ENCODE results near the gene ZNG1A.
"Not testable (repeated sequence)": the region's sequence is repeated elsewhere in the genome, so short reads cannot be mapped to it uniquely, and the experiment has no call there.

ZNG1A gene

DNA sequence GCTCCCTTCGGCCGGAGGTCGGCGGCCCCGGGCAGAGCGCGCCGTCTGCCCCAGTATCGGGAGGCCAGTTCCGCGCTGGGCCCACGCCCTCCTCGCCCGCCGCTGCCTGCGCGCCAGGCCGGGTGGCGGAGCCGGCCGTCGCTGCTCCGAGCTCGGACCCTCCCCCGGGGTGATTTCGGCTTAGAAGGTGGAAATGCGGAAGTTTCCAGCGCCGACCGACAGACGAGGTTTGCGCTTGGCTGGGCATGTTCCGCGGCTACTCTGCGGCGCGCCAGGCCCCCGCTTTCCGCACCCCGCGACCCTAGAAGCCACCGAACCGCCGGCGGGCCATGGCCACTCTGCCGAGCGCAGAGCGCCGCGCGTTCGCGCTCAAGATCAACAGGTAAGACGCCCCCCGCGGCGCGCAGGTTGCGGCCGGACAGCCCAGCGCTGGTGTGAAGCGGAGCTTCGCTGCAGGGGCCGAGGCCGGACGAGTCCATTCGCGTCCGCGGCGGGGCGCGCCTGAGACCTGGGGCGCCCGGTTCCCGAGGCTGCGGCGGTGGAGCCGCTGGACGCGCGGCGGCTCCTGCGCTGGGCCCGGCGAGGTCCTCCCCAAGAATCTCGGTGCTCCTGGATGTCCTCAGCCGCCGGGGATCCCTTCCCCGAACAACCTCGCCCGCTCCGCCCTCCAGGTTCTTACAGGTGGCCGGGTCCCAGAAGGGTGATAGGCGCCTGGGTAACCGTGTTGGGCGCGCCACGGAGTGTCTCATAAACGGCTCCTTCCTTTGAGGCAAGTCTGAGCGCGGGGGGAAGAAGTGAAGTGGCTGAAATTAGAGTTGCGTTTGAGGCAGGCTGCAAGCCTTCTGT, 36.0 kb upstream of the ZNG1A start, which contains the start of gene DOCK8:
TSS of gene DOCK8 (plus strand) at position 218 of the 846 bp plus-strand sequence. CDS start at position 330, 112 bp downstream.
- Histone ChIP-seq H3K9ac (ENCODE audit: low read length) (peak within 1 kb of the TSS; percentile 83), H3K4me3 (ENCODE audit: low read length) (peak within 1 kb of the TSS; percentile 51), H3K36me3 (ENCODE audit: control insufficient read depth, insufficient read depth, low read length) (no peaks in the 10 kb centered on the region), H3K4me1 (ENCODE audit: control insufficient read depth, insufficient read depth, low read length) (peaks cover 17% of the 10 kb centered on the region), H3K27me3 (ENCODE audit: control insufficient read depth, insufficient read depth, low read length) (no peaks in the 10 kb centered on the region), H3K9me3 (ENCODE audit: control insufficient read depth, low read length) (no peaks in the 10 kb centered on the region)

DNA sequence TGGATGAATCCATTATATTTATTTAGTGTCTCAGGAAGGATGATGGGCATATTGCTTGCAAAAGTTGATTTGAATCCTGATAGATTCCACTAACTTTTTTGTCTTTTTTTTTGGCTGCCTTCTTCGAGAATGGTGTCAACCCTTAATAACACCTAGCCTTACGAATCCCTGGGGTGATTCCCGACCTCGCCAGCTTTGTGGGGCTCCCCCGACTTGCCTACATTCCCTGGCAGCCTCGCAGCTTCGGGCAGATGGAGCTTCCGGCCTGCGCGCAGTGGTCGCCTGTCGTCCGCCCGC, 35.4 kb upstream of the ZNG1A start:
- peaks cover 17% of the 10 kb centered on the region for H3K4me1 ChIP-seq (ENCODE audit: control insufficient read depth, insufficient read depth, low read length)
- no peaks in the 10 kb centered on the region for H3K27me3 ChIP-seq (ENCODE audit: control insufficient read depth, insufficient read depth, low read length)
- peak overlapping the region; percentile 51 for H3K4me3 ChIP-seq (ENCODE audit: low read length)
- H3K9me3 ChIP-seq (ENCODE audit: control insufficient read depth, low read length), result no peaks in the 10 kb centered on the region
- H3K9ac ChIP-seq (ENCODE audit: low read length), result peak overlapping the region; percentile 83
- no peaks in the 10 kb centered on the region for H3K36me3 ChIP-seq (ENCODE audit: control insufficient read depth, insufficient read depth, low read length)

DNA sequence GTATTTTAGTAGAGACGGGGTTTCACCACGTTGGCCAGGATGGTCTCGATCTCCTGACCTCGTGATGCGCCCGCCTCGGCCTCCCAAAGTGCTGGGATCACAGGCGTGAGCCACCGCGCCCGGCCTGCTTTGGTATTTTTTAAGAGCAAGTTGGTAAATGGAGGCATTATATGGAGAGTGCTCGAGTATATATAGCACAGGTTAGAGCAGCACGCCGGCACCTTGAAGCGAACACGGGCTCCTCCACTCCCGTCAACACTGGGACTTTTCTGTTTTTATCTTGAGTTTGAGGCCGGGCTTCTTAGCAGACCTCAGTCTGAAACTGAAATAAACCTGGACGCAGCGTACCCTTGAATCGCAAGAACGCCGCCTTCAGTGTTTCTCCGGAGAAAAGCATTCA, 35.0 kb upstream of the ZNG1A start:
- peaks cover 17% of the 10 kb centered on the region for H3K4me1 ChIP-seq (ENCODE audit: control insufficient read depth, insufficient read depth, low read length)
- H3K36me3 ChIP-seq (ENCODE audit: control insufficient read depth, insufficient read depth, low read length); H3K9me3 ChIP-seq (ENCODE audit: control insufficient read depth, low read length); H3K27me3 ChIP-seq (ENCODE audit: control insufficient read depth, insufficient read depth, low read length): not testable (repeated sequence)
- H3K4me3 ChIP-seq (ENCODE audit: low read length), result peak overlapping the region; percentile 51
- peak overlapping the region; percentile 83 for H3K9ac ChIP-seq (ENCODE audit: low read length)

DNA sequence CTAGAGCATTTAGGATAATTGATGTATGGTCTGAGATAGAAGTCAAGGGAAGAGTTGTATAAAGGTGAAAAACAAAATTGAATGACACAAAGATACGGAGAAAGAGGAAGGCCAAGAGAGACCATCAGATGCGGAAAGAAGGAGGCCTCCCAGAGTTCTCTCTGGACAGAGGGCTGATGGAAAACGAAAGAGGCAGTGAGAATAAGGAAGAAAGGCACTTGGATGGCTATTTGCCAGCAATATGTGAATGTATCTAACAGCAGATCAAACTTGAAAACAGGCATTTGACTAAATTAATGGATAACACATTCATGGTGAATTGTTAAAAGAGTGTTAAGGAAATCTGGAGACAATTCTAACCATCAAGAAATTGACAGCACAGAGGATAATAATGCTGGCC, 33.4 kb upstream of the ZNG1A start:
- H3K9me3 ChIP-seq (ENCODE audit: control insufficient read depth, low read length), result no peaks in the 10 kb centered on the region
- no peak overlapping the region for H3K4me3 ChIP-seq (ENCODE audit: low read length)
- H3K9ac ChIP-seq (ENCODE audit: low read length), result no peak overlapping the region
- H3K4me1 ChIP-seq (ENCODE audit: control insufficient read depth, insufficient read depth, low read length), result peaks cover 17% of the 10 kb centered on the region
- H3K36me3 ChIP-seq (ENCODE audit: control insufficient read depth, insufficient read depth, low read length), result no peaks in the 10 kb centered on the region
- no peaks in the 10 kb centered on the region for H3K27me3 ChIP-seq (ENCODE audit: control insufficient read depth, insufficient read depth, low read length)

- Histone ChIP-seq H3K4me1 (ENCODE audit: control insufficient read depth, insufficient read depth, low read length) (peaks cover 12% of the 10 kb centered on the region), H3K9me3 (ENCODE audit: control insufficient read depth, low read length) (no peaks in the 10 kb centered on the region), H3K27me3 (ENCODE audit: control insufficient read depth, insufficient read depth, low read length) (no peaks in the 10 kb centered on the region), H3K4me3 (ENCODE audit: low read length) (no peak overlapping the region), H3K36me3 (ENCODE audit: control insufficient read depth, insufficient read depth, low read length) (no peaks in the 10 kb centered on the region), H3K9ac (ENCODE audit: low read length) (no peak overlapping the region)
Measured at GRCh38 chr9:211557-211956, 32.7 kb upstream of the ZNG1A start.

GRCh38 chr9:211036-211435, 32.2 kb upstream of the ZNG1A start:
- Histone ChIP-seq H3K9me3 (ENCODE audit: control insufficient read depth, low read length) (no peaks in the 10 kb centered on the region), H3K36me3 (ENCODE audit: control insufficient read depth, insufficient read depth, low read length) (no peaks in the 10 kb centered on the region), H3K9ac (ENCODE audit: low read length) (no peak overlapping the region), H3K4me1 (ENCODE audit: control insufficient read depth, insufficient read depth, low read length) (peaks cover 7% of the 10 kb centered on the region), H3K4me3 (ENCODE audit: low read length) (no peak overlapping the region), H3K27me3 (ENCODE audit: control insufficient read depth, insufficient read depth, low read length) (no peaks in the 10 kb centered on the region)

DNA sequence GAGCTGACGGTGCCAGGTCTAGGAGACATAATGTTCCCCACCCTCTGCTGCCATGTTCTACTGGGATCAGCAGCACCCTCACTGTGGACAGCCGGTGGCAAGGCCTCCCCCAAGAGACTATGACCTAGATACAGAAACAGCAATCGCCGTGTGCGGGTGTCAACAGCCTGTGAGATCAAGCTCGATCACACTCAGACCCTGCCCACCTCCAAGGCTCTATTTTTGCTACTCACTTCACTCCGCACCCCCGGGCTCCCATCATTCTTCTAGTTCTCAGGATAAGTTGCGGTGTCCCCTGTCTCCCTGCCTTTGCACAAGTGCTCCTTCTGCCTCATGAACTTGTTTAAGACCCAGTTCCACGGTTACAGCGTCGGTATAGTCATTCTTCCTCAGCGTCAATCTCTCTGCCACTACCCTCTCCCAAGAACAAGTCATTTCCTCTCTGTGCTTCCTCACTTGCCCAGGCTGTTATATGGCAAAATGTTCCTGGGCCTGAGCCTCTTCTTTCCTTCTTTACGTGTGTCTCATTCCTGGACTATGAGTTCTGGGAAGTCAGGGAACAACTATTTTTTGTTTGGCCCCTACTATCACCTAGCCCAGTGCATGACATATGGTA, 30.4 kb upstream of the ZNG1A start:
- Histone ChIP-seq H3K36me3 (ENCODE audit: control insufficient read depth, insufficient read depth, low read length) (no peaks in the 10 kb centered on the region), H3K9ac (ENCODE audit: low read length) (no peak overlapping the region), H3K9me3 (ENCODE audit: control insufficient read depth, low read length) (no peaks in the 10 kb centered on the region), H3K27me3 (ENCODE audit: control insufficient read depth, insufficient read depth, low read length) (no peaks in the 10 kb centered on the region), H3K4me3 (ENCODE audit: low read length) (no peak overlapping the region), H3K4me1 (ENCODE audit: control insufficient read depth, insufficient read depth, low read length) (no peaks in the 10 kb centered on the region)

DNA sequence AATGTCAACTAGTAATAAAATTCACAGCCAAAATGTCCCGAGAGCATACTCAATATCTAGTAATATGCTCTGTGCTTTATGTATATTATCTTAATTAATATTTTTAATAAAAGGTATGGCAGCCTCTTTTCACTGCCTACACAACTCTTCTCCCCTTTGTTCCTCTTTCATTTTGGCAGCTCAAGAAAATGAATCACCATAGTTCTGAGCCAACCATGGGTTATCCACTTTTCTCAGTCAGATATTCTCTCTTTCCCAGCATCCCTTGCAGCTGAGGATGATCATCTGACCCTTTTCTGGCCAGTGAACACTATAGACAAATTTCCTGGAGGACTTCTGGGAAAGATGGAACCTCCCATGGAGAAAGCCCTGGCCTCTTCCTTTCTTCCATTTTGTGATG, 27.6 kb upstream of the ZNG1A start:
- no peaks in the 10 kb centered on the region for H3K9me3 ChIP-seq (ENCODE audit: control insufficient read depth, low read length)
- H3K4me1 ChIP-seq (ENCODE audit: control insufficient read depth, insufficient read depth, low read length), result no peaks in the 10 kb centered on the region
- H3K36me3 ChIP-seq (ENCODE audit: control insufficient read depth, insufficient read depth, low read length), result no peaks in the 10 kb centered on the region
- H3K9ac ChIP-seq (ENCODE audit: low read length), result no peak overlapping the region
- no peaks in the 10 kb centered on the region for H3K27me3 ChIP-seq (ENCODE audit: control insufficient read depth, insufficient read depth, low read length)
- H3K4me3 ChIP-seq (ENCODE audit: low read length), result no peak overlapping the region

DNA sequence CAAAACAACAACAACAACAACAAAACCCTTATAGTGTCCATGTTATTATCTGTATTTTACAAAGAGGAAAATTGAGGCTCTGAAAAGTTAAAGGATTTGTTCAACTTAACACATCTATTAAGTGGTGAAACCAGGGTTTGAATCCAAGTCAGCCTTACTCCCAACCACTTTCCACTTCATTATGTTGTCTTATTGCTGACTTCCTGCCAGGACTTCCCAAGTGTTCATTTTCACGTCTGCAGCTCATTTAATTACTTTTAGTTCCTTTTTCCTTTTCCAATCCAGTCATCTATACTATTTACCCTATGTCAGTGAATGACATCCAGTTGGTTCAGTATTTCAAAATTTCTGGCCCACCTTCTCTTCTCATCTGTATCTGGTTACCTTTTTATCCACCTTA, 20.7 kb upstream of the ZNG1A start:
- not testable (repeated sequence) for H3K36me3 ChIP-seq (ENCODE audit: control insufficient read depth, insufficient read depth, low read length); H3K4me1 ChIP-seq (ENCODE audit: control insufficient read depth, insufficient read depth, low read length); H3K9ac ChIP-seq (ENCODE audit: low read length); H3K27me3 ChIP-seq (ENCODE audit: control insufficient read depth, insufficient read depth, low read length); H3K4me3 ChIP-seq (ENCODE audit: low read length); H3K9me3 ChIP-seq (ENCODE audit: control insufficient read depth, low read length)

DNA sequence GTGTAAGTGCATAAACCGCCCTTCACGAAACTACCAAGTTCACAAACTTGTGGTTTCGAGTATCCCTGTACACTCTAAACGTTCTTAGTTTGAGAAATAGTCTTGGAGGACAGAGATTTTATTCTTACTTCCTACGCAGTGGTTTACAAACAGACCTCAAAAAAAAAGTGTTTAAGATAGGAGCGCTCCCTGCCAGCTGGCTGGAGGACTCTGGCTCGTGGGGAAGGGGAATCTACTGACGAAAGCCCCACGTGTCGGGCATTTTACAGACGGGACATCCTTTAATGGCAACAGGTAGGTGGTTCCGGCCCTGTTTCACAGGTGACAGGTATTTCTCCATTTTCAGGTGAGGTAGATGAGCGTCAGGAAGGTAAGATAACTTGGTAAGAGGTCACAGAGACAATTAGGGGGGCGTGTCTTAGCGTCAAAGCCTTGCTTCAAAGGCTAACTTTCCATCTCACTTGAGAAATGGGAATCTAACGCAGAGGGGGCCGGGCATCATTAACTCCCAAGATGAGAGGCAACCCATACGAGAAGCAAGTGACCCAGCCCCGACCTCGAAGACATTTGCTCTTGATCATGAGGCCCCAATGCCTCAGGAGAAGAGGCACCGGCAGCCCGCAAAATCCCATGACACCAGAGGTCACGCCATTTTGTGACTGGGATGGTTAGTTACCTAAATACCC, 573 bp downstream of the ZNG1A start:
- not testable (repeated sequence) for H3K9ac ChIP-seq (ENCODE audit: low read length); H3K4me1 ChIP-seq (ENCODE audit: control insufficient read depth, insufficient read depth, low read length); H3K4me3 ChIP-seq (ENCODE audit: low read length)

GRCh38 chr9:169757-170156, 9.1 kb downstream of the ZNG1A start:
- H3K9me3 ChIP-seq (ENCODE audit: control insufficient read depth, low read length); H3K36me3 ChIP-seq (ENCODE audit: control insufficient read depth, insufficient read depth, low read length); H3K27me3 ChIP-seq (ENCODE audit: control insufficient read depth, insufficient read depth, low read length); H3K4me3 ChIP-seq (ENCODE audit: low read length); H3K9ac ChIP-seq (ENCODE audit: low read length); H3K4me1 ChIP-seq (ENCODE audit: control insufficient read depth, insufficient read depth, low read length): not testable (repeated sequence)

More for the DNA sequence above, 573 bp downstream of the ZNG1A start:
- not testable (repeated sequence) for H3K36me3 ChIP-seq (ENCODE audit: control insufficient read depth, insufficient read depth, low read length); H3K27me3 ChIP-seq (ENCODE audit: control insufficient read depth, insufficient read depth, low read length); H3K9me3 ChIP-seq (ENCODE audit: control insufficient read depth, low read length)

DNA sequence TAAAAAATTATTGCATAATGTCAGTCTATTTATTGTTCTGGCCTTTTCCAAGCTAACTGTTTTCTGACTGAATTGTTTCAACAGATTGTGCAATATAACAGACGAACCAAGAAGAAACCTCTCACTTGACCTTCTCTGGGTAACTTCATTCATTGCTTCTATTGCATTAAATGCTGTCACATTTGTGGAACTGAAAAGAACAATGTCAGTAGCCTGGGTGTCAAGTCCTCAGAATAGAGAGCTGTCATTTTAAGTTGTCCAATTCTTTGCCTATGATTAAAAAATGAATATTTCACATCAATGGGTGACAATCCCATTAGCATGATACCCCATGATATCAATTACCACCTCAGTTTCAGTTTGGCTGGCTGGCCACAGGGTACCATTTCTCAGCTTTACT, 19.0 kb downstream of the ZNG1A start:
- H3K9me3 ChIP-seq (ENCODE audit: control insufficient read depth, low read length); H3K27me3 ChIP-seq (ENCODE audit: control insufficient read depth, insufficient read depth, low read length); H3K9ac ChIP-seq (ENCODE audit: low read length); H3K4me1 ChIP-seq (ENCODE audit: control insufficient read depth, insufficient read depth, low read length); H3K36me3 ChIP-seq (ENCODE audit: control insufficient read depth, insufficient read depth, low read length); H3K4me3 ChIP-seq (ENCODE audit: low read length): not testable (repeated sequence)

Measured in mucosa of stomach (tissue), 1 donor.